K562 (cell line): Measurements from ENCODE around the gene COPA. TPM values are rescaled to one million over a fixed set of nuclear protein-coding genes. Genes with fewer than 3 reads are reported as not detected.

Experiments used
- ARID4B ChIP-seq: sonication (generic); formaldehyde crosslinking; IDR thresholded peaks from 2 replicates; pipeline ENCODE4 v1.8.0; 2022; ENCODE audit warnings: mild to moderate bottlenecking, missing genetic modification reagents
- ATF1 ChIP-seq, 2 experiments: fragments of 450-650 bp in 1 of 2; IDR thresholded peaks; 2 replicates each; pipeline ENCODE4 v1.6.1; 2016; ENCODE audit warnings: missing compliant biosample characterization in 1 of 2, missing genetic modification characterization in 1 of 2
- CHD1 ChIP-seq: fragments of 200-600 bp; sonication (generic); IDR thresholded peaks from one replicate; pipeline ENCODE4 v1.6.1; 2012; ENCODE audit warnings: mild to moderate bottlenecking, moderate library complexity, low read length, inconsistent platforms
- DNMT1 ChIP-seq: fragments of 450-650 bp; IDR thresholded peaks from 2 replicates; pipeline ENCODE4 v1.6.1; 2016; ENCODE audit warnings: antibody characterized with exemption, mild to moderate bottlenecking
- E2F3 ChIP-seq: fragments of 250-450 bp; sonication (Bioruptor Pico); IDR thresholded peaks from 2 replicates; pipeline ENCODE4 v1.4.0; 2020; ENCODE audit warnings: mild to moderate bottlenecking
- ELF4 ChIP-seq: fragments of 450-650 bp; formaldehyde crosslinking; IDR thresholded peaks from 2 replicates; pipeline ENCODE4 v1.4.0; 2022; ENCODE audit warnings: missing genetic modification characterization
- ESRRA ChIP-seq: fragments of 450-650 bp; IDR thresholded peaks from 2 replicates; pipeline ENCODE4 v1.6.1; 2014; ENCODE audit warnings: low read depth, mild to moderate bottlenecking, moderate library complexity, borderline replicate concordance
- FOXK2 ChIP-seq, 2 experiments: fragments of 450-650 bp; IDR thresholded peaks in 1 of 2; conservative IDR thresholded peaks in 1 of 2; 2 replicates each; pipeline ENCODE4 v1.6.1; 2016; ENCODE audit warnings: low read depth in 2 of 2, mild to moderate bottlenecking in 1 of 2
- KAT8 ChIP-seq: fragments of 450-650 bp; IDR thresholded peaks from 2 replicates; pipeline ENCODE4 v1.6.1; 2016; ENCODE audit warnings: low read depth, mild to moderate bottlenecking
- MED1 ChIP-seq: sonication (generic); formaldehyde crosslinking; IDR thresholded peaks from 2 replicates; pipeline ENCODE4 v1.8.1; 2023; ENCODE audit warnings: missing genetic modification reagents, borderline replicate concordance
- NCOA6 ChIP-seq: fragments of 450-650 bp; IDR thresholded peaks from 2 replicates; pipeline ENCODE4 v1.6.1; 2017; ENCODE audit warnings: mild to moderate bottlenecking
- POLR2B ChIP-seq: fragments of 450-650 bp; IDR thresholded peaks from 2 replicates; pipeline ENCODE4 v1.6.1; 2018; ENCODE audit warnings: low read depth; ENCODE audit not compliant: partially characterized antibody
- SIN3A ChIP-seq, 2 experiments: fragments of 150-350 bp in 1 of 2; IDR thresholded peaks; 2 replicates each; pipeline ENCODE4 v1.6.1; 2011 to 2016; ENCODE audit warnings: borderline replicate concordance in 2 of 2, low read depth in 2 of 2, low read length in 2 of 2, mild to moderate bottlenecking in 2 of 2, moderate library complexity in 2 of 2; ENCODE audit not compliant: control insufficient read depth in 1 of 2
- SMAD3 ChIP-seq: fragments of 450-650 bp; formaldehyde crosslinking; conservative IDR thresholded peaks from 2 replicates; pipeline ENCODE4 v1.4.0; 2020; ENCODE audit warnings: mild to moderate bottlenecking
- SMAD4 ChIP-seq: fragments of 250-450 bp; sonication (Bioruptor Pico); conservative IDR thresholded peaks from 2 replicates; pipeline ENCODE4 v1.8.0; 2021; ENCODE audit warnings: inconsistent platforms, mild to moderate bottlenecking, moderate library complexity
- TAF1 ChIP-seq: IDR thresholded peaks from 2 replicates; pipeline ENCODE4 v1.6.1; 2011; ENCODE audit warnings: mild to moderate bottlenecking, low read length, moderate library complexity; ENCODE audit not compliant: insufficient read depth, control insufficient read depth, severe bottlenecking; ENCODE audit errors: extremely low read depth
- TAF15 ChIP-seq: fragments of 200-400 bp; formaldehyde crosslinking; IDR thresholded peaks from 2 replicates; pipeline ENCODE4 v1.6.1; 2017; ENCODE audit warnings: mild to moderate bottlenecking, low read depth, low read length, moderate library complexity
- TAF7 ChIP-seq: fragments of 450-650 bp; IDR thresholded peaks from 2 replicates; pipeline ENCODE4 v1.6.1; 2016; ENCODE audit warnings: missing genetic modification characterization, missing compliant biosample characterization
- XRCC4 ChIP-seq: IDR thresholded peaks from one replicate; pipeline ENCODE4 v1.6.1; 2011; ENCODE audit not compliant: insufficient read depth, insufficient read length; ENCODE audit errors: extremely low read depth
- ZEB2 ChIP-seq: fragments of 450-650 bp; IDR thresholded peaks from 2 replicates; pipeline ENCODE4 v1.6.1; 2016
- ZFP30 ChIP-seq: fragments of 250-450 bp; sonication (Bioruptor Pico); IDR thresholded peaks from 2 replicates; pipeline ENCODE4 v1.8.0; 2022; ENCODE audit warnings: moderate library complexity, mild to moderate bottlenecking, inconsistent platforms, borderline replicate concordance
- ZNF707 ChIP-seq: fragments of 250-450 bp; sonication (Bioruptor Pico); conservative IDR thresholded peaks from 2 replicates; pipeline ENCODE4 v1.8.0; 2022; ENCODE audit warnings: inconsistent platforms, mild to moderate bottlenecking, moderate library complexity
- ZNF778 ChIP-seq: fragments of 450-650 bp; formaldehyde crosslinking; IDR thresholded peaks from 2 replicates; pipeline ENCODE4 v1.4.0; 2020; ENCODE audit warnings: mild to moderate bottlenecking, moderate library complexity
- polyA plus RNA-seq, 8 experiments: library from polyadenylated mRNA; depleted of rRNA in 4 of 8; stranded (reverse) in 5 of 8; unstranded in 3 of 8; fragments of >200 nt; fragmentation: Nextera tagmentation in 2 of 8; fragmentation: Illumina TruSeq in 1 of 8; extraction: Ambion mirVana in 2 of 8; extraction: Trizol in 1 of 8; gene quantifications; 2 replicates each; pipeline versions ENCODE4 v1.2.1 to v1.2.3, GENCODE V29; 2011 to 2014; ENCODE audit warnings: inconsistent platforms in 1 of 8, missing spikeins in 1 of 8
- total RNA-seq, 7 experiments: library from RNA; depleted of rRNA in 6 of 7; stranded (reverse); fragments of >200 nt in 6 of 7; fragmentation: Illumina TruSeq in 2 of 7; extraction: Trizol in 2 of 7; gene quantifications; 2 replicates each; pipeline versions ENCODE4 v1.2.1 to v1.2.3, GENCODE V29; 2011 to 2021; ENCODE audit warnings: low replicate concordance in 1 of 7
- TF ChIP-seq, protein P1 (sequence below): sonication (generic); formaldehyde crosslinking; IDR thresholded peaks from 2 replicates; pipeline ENCODE4 v1.8.0; 2022; ENCODE audit warnings: missing genetic modification reagents, mild to moderate bottlenecking, moderate library complexity, borderline replicate concordance

COPA gene
- total and polyA plus RNA-seq, 9 of the 15 experiments (the other 6 are each of a cell fraction or from before 2014, with no cell fraction given): 49.8 to 222 (median 110) TPM

- TF ChIP-seq ELF4 (CRISPR knock-in tag): no peak
- TF ChIP-seq NCOA6: no peak
- no peak for TF ChIP-seq ATF1 (CRISPR knock-in tag; IDR thresholded peaks at IDR 0.05)
- no peak; the same call in 1 of the 2 replicates for TF ChIP-seq ATF1 (tag; IDR thresholded peaks at IDR 0.05)
- TF ChIP-seq TAF1: peak; percentile 97
- no peak for TF ChIP-seq ZEB2
- TF ChIP-seq ZNF707 (CRISPR knock-in tag): no peak
- no peak for TF ChIP-seq ZFP30
- no peak for TF ChIP-seq DNMT1
- TF ChIP-seq, protein P1, sequence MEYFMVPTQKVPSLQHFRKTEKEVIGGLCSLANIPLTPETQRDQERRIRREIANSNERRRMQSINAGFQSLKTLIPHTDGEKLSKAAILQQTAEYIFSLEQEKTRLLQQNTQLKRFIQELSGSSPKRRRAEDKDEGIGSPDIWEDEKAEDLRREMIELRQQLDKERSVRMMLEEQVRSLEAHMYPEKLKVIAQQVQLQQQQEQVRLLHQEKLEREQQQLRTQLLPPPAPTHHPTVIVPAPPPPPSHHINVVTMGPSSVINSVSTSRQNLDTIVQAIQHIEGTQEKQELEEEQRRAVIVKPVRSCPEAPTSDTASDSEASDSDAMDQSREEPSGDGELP (CRISPR knock-in tag): peak; percentile 55; the same call in 1 of the 2 replicates
- peak; percentile 14; the same call in 1 of the 2 replicates for TF ChIP-seq ESRRA
- no peak for TF ChIP-seq ZNF778
- no peak for TF ChIP-seq SMAD3 (CRISPR knock-in tag)
- no peak for TF ChIP-seq CHD1
- TF ChIP-seq MED1 (CRISPR knock-in tag): no peak
- peak; percentile 78 for TF ChIP-seq POLR2B
- TF ChIP-seq KAT8: 0 out of 2 replicates have a peak, but pooled peaks have one; percentile 25
- TF ChIP-seq E2F3 (CRISPR knock-in tag): no peak
- TF ChIP-seq FOXK2 (conservative IDR thresholded peaks at IDR 0.05 in 1 of 2, IDR thresholded peaks at IDR 0.05 in 1 of 2; ENCODE audit: low read depth in 2 of 2): peak; percentile 65 to 68; a peak in 2 of 4 replicates
- TF ChIP-seq TAF7 (tag): peak; percentile 86
- no peak for TF ChIP-seq TAF15
- TF ChIP-seq XRCC4: no peak
- TF ChIP-seq SIN3A (IDR thresholded peaks at IDR 0.05; ENCODE audit: borderline replicate concordance in 2 of 2, control insufficient read depth in 1 of 2, low read depth in 2 of 2, low read length in 2 of 2): peak; percentile 97 to 98; a peak in 3 of 4 replicates
- peak; percentile 91 for TF ChIP-seq ARID4B (CRISPR knock-in tag)
- no peak for TF ChIP-seq SMAD4 (CRISPR knock-in tag)
Measured at GRCh38 chr1:160284782-160285344, 58.2 kb downstream of the COPA start, which contains the start of gene PEX19 (continued).
